ENCODE results near the gene CTNNA3. TPM values are rescaled to one million over a fixed set of nuclear protein-coding genes. Genes with fewer than 3 reads are reported as not detected.

Gene CTNNA3
- polyA plus RNA-seq, 4 donors: 1.0 to 3.9 (median 2.9) TPM

DNA sequence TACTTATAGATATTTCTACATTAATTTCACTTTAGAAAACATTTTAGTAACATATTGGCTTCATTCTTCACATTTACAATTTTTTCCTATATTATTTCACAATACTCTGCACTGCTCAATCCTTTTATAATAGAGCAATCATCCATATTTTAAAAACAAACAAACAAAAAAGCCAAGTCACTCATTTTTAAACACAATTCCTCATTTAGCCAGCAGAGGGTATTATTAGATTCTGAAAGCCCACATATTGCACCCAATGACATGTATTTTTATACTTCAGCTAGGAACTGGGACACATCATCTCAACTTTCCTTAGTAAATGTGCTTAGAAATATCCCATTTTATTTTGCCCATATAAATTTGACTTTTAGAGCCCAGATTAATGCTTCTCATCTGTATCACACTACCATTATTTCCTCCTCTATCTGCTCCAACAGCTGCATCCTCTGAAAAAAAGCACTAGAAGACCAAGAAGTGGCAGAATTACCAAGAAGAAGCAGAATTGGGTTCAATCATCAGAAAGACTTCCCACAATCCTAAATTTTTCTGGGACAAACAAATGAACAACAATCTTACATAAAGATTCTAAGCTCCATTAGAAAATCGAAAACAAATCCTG lies 29.5 kb downstream of the CTNNA3 start:
- DNase-seq (ENCODE audit: low read depth in 4 of 4, low spot score in 3 of 4): peak in 2 of 4 donors; percentile 3 to 6

- DNase-seq (ENCODE audit: low read depth in 4 of 4, low spot score in 3 of 4): no peak
These were observed 30.5 kb downstream of the CTNNA3 start for GRCh38 chr10:67665491-67665890.

GRCh38 chr10:67664942-67665341 lies 31.1 kb downstream of the CTNNA3 start:
- no peak for DNase-seq (ENCODE audit: low read depth in 4 of 4, low spot score in 3 of 4)

- DNase-seq (ENCODE audit: low read depth in 4 of 4, low spot score in 3 of 4): no peak
These were observed 32.4 kb downstream of the CTNNA3 start for GRCh38 chr10:67663449-67664087.

DNA sequence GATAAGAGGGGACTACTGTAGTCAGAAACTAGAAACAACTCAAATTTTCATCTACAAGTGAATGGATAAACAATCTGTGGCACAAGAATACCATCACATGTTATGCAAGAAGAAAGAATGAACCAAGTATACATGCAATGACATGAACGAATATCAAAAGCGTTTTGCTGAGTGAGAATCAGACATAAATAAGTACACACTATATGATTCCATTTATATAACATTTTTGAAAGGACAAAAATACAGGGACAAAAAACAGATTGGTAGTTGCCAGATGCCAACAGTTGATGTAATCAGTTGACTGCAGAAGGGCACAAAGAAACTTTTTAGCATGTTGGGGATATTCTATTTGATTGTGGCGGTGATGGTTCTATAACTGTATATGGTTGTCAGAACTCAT lies 33.6 kb downstream of the CTNNA3 start:
- DNase-seq (ENCODE audit: low read depth in 4 of 4, low spot score in 3 of 4): no peak

GRCh38 chr10:67659497-67659896 lies 36.5 kb downstream of the CTNNA3 start:
- DNase-seq (ENCODE audit: low read depth in 4 of 4, low spot score in 3 of 4): no peak

DNA sequence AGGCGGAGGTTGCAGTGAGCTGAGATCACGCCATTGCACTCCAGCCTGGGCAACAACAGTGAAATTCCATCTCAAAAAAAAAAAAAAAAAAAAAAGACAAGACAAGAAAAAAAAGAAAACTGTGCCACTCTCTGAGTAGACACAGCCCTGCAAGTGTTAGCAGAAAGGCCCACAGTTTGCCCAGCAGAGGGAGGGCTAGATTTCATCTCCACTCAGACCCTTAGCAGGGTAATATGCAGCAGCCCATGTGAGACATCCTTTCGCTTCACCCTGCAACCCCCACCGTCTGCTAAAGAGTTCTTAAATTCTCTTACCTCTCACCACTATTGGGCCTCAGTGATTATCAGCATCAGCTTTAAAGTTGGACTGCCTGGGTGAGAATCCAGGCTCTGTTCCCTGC lies 38.2 kb downstream of the CTNNA3 start:
- no peak for DNase-seq (ENCODE audit: low read depth in 4 of 4, low spot score in 3 of 4)

DNA sequence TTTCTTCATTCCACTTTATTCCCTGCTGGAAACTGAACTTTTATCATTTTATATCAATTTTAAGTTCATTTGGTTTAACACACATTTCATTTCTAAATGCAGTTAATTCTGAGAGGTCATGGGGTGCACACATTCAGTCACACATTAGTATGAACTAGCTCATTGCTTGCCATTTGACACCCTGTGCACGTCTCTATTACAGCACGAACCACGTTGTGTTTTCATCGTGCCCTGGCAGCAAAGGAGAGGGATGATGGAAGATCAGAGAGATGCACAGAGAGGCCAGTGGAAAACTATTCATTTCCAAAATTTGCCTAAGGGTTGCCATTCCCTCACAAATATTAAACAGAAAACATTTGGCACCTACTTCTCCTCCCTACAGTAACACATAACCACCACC lies 45.4 kb downstream of the CTNNA3 start:
- no peak for DNase-seq (ENCODE audit: low read depth in 4 of 4, low spot score in 3 of 4)

GRCh38 chr10:67648613-67649229 lies 47.3 kb downstream of the CTNNA3 start:
- no peak for DNase-seq (ENCODE audit: low read depth in 4 of 4, low spot score in 3 of 4)

- no peak for DNase-seq (ENCODE audit: low read depth in 4 of 4, low spot score in 3 of 4)
These were observed 65.1 kb downstream of the CTNNA3 start for GRCh38 chr10:67630904-67631303.

DNA sequence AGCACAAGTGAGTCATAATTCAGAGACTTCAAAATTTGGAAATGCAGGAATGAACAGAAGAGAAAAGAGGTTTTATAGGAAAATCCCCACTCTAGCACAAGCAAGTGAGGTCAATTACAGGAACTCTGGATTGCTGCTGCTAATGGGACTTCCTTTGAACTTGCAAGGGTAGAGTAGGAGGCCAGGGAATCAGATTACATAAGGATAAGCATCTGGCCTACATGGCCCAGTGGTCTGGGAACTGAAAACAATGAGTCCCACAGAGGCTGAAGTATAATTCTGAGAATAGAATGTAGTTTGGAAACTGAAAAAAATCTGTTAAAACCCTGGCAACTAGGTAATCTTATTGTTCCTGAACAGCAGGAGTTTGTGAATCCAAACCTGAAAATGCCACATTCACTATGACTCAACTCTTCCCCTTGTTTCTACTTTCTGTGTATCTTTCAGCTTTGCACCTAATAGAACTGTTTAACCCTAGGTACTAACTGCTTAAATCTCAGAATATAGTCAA lies 66.5 kb downstream of the CTNNA3 start:
- DNase-seq (ENCODE audit: low read depth in 4 of 4, low spot score in 3 of 4): peak; percentile 23 to 37 (median 32)

- DNase-seq (ENCODE audit: low read depth in 4 of 4, low spot score in 3 of 4): no peak
These were observed 73.0 kb downstream of the CTNNA3 start for GRCh38 chr10:67622984-67623383.

DNA sequence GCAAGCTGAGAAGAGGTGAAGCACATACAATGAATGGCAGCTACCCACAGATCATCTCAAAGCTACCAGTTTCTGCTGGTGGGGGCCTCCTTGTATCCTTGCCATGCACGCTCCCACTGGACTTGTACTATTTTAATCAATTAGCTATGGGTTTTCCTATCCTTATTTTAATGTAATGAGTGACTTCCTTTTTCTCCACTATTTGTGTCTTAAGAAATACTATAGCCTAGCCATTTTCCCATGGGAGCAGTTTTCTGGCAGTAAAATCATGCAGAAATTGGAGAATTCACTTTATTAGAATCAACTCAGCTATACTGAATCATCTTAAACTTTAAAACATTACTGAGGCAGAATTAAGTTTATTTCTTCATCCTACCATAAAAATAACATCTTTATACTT lies 73.5 kb downstream of the CTNNA3 start:
- DNase-seq (ENCODE audit: low read depth in 4 of 4, low spot score in 3 of 4): no peak

DNA sequence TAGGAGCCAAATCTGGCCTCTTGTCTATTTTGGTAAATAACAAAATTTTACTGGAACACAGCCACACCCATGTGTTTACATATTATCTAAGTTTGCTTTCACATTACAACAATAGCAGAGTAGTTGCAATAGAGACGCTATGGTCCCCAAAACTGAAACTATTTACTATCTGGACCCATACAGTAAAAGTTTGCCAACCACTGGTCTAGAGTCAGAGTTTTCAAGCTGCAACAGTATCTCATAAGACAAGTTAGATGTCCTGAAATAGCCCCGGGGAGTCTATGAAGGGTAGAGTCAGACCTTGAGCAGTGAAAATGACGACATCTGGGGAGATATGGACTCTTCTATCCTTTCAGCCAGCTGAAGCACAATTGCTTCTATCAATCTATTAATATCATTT lies 74.2 kb downstream of the CTNNA3 start:
- no peak for DNase-seq (ENCODE audit: low read depth in 4 of 4, low spot score in 3 of 4)

DNA sequence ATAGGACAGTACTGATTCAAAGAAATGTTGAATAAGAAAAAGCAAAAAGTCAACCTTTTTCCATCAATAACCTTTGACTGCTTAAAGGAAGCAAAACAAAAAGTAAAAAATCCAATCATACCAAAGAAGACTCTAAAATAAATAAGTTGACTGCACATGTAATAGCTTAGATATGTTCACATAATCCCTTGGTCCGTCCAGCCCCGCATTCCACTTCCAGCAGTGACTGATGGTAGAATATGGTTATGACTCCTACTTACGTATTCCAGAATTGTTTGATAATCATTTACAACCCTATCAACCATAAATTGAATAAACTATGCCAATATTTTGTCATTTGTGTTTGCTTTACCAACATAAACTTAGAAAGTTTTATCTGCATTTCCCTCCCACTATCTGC lies 77.9 kb downstream of the CTNNA3 start:
- DNase-seq (ENCODE audit: low read depth in 4 of 4, low spot score in 3 of 4): no peak

GRCh38 chr10:67612577-67613537 lies 83.1 kb downstream of the CTNNA3 start:
- DNase-seq (ENCODE audit: low read depth in 4 of 4, low spot score in 3 of 4): no peak

DNA sequence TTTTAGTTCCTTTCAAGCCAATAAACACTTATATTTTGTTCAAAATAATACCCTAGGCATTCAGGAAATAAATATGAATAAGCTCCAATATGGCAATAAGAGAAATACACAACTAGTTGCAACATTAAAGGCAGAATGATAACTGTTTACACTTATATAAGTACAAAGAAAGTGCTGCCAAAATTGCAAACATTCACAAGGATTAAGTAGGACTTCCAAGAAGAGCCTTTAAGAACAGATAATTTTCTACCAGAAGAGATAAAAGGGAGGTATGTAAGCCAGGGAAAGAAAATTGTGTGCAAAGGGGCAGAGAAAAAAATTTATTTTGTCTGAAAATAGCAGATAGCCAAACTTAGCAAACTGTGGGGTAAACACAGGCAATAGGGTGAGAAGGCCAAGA lies 83.8 kb downstream of the CTNNA3 start:
- DNase-seq (ENCODE audit: low read depth in 4 of 4, low spot score in 3 of 4): no peak

DNA sequence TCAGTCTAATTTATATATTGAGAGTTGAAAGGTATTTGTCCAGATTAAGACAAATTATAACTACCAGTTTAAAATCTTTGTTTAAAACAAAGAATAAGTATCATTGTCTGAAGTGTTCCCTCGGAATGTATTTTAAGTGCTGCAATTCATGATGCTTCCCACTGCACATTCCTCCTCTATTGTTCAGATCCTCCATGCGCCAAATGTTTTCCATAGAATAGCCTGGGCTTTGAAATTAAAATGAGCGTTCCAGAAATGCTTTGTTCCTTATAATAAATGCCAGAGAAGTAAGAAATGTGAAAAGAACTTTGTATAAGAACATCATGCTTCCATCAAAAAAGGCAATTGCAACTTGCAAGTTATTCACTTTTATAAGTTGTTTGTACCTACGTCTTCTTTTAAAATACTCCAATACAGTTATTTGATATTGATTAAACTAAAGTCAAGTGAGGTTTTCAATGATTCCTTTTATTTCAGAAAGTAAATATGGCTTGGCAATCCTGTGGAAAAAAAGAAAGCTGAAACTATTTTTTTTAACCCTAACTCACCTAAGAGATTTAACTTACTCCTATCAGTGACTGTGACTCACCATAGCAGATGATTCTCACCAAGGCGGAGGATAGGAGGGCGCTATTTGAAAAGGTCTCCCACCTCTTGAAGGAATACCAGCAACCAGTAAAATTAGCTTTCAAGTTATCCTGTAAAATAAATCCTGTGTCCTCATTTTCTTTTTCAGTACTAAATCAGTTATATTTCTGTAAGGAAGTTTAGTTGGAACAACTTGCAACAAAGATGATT lies 85.8 kb downstream of the CTNNA3 start:
- no peak for DNase-seq (ENCODE audit: low read depth in 4 of 4, low spot score in 3 of 4)

- no peak for DNase-seq (ENCODE audit: low read depth in 4 of 4, low spot score in 3 of 4)
These were observed 88.0 kb downstream of the CTNNA3 start for GRCh38 chr10:67608001-67608400.

- DNase-seq (ENCODE audit: low read depth in 4 of 4, low spot score in 3 of 4): no peak
These were observed 88.5 kb downstream of the CTNNA3 start for GRCh38 chr10:67607472-67607871.
